AG08396 (cell line): ENCODE measurements around the gene TNKS1BP1.

Source experiments
- DNase-seq: peaks from one replicate; pipeline ENCODE4 v3.0.0; 2012; ENCODE audit warnings: low spot score, mixed read lengths

TNKS1BP1 gene

GRCh38 chr11:57260937-57261783 lies 63.6 kb downstream of the TNKS1BP1 start:
- DNase-seq, result no peak

- no peak for DNase-seq
Measured at GRCh38 chr11:57256119-57256518, 68.6 kb downstream of the TNKS1BP1 start.

- DNase-seq, result no peak
Measured at GRCh38 chr11:57255618-57256017, 69.1 kb downstream of the TNKS1BP1 start.

GRCh38 chr11:57254631-57255030 lies 70.1 kb downstream of the TNKS1BP1 start:
- DNase-seq, result no peak

- DNase-seq, result no peak
Measured at GRCh38 chr11:57251491-57252104, 73.2 kb downstream of the TNKS1BP1 start.

GRCh38 chr11:57251037-57251436 lies 73.7 kb downstream of the TNKS1BP1 start:
- no peak for DNase-seq
